ENCODE data around the gene ERC1.

Gene ERC1

DNA sequence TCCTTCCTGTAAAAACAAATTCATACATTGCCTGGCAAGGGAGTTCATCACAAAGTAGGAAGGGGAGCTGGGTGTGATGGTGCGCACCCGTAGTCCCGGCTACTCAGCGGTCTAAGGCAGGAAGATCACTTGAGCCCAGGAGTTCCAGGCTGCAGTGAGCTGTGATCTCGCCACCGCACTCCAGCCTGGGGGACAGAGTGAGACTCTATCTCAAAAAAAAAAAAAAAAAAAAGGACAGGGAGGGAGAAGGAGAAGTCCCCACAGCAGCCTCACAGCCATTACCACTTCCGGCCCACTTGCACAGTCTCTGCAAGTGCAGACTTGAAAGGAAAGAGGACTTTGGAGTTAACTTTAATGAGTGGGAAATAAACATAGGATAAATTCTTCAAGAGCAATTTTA lies 482.4 kb downstream of the ERC1 start:
- no peak overlapping the region for H3K4me3 ChIP-seq (ENCODE audit: low read depth, low read length)
- DNase-seq (ENCODE audit: low read depth), result no peak
- in situ Hi-C loops (cut with HindIII; ENCODE audit: low sequenced_read_pairs), result no loop called here
- TF ChIP-seq, protein P1, sequence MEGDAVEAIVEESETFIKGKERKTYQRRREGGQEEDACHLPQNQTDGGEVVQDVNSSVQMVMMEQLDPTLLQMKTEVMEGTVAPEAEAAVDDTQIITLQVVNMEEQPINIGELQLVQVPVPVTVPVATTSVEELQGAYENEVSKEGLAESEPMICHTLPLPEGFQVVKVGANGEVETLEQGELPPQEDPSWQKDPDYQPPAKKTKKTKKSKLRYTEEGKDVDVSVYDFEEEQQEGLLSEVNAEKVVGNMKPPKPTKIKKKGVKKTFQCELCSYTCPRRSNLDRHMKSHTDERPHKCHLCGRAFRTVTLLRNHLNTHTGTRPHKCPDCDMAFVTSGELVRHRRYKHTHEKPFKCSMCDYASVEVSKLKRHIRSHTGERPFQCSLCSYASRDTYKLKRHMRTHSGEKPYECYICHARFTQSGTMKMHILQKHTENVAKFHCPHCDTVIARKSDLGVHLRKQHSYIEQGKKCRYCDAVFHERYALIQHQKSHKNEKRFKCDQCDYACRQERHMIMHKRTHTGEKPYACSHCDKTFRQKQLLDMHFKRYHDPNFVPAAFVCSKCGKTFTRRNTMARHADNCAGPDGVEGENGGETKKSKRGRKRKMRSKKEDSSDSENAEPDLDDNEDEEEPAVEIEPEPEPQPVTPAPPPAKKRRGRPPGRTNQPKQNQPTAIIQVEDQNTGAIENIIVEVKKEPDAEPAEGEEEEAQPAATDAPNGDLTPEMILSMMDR (IDR thresholded peaks at IDR 0.05; ENCODE audit: low read depth, low read length, missing control alignments), result no peak

DNA sequence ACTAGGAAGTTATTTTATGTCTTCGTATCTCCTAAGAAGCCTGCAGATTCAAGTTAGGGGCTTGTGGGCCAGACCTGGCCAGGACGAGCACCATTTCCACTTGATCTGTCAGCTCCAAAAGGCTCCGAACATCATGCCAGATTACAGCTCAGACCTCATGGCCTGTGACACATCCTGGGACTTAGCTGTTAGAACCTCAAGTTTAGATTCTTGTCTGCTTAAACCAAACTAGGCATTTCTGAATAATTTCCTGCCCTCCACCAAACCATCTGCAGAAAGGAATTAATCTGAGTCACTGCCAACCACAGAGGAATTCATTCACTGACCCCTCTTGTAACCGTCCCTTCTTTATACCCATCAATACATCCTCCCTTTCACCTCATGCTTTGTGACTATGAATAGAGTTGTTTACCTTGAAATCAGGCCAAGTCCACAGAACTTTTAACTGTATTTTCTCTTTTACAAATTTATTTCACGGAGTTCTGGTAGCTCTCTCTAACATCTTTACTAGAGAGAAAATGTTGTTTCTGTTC lies 483.1 kb downstream of the ERC1 start:
- TF ChIP-seq, protein P1 (IDR thresholded peaks at IDR 0.05; ENCODE audit: low read depth, low read length, missing control alignments), result no peak
- peak; percentile 88 for DNase-seq (ENCODE audit: low read depth)
- peak overlapping the region; percentile 3 for H3K4me3 ChIP-seq (ENCODE audit: low read depth, low read length)
- in situ Hi-C loops (cut with HindIII; ENCODE audit: low sequenced_read_pairs), result no loop called here

DNA sequence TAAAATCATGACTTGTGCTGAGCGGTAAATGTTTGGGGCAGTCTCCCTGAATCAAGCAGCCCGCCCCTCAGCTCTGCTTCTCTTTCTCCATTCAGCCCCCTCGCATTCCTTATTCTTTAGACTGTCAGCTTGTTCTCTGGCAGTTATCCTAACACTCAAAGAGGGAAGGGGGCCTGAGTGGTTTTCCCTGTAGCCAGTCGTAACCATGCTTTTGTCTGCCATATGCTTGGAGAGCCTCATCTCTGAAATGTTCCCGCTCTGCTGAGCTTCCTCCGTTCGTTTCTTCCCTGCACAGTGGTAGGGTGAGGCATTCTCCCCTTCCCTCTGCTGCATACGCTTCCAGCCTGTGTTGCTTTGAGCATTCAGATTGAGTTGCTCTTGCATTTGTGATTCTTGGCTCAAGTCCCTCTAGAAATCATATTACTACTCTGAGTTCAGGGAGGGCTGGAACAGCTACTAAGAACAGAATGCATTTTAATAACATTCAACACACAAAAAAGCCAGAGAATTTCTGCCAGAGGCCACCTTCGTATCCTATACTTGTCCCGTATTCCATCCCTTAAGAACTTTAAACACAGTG lies 483.6 kb downstream of the ERC1 start:
- DNase-seq (ENCODE audit: low read depth), result peak; percentile 80
- TF ChIP-seq, protein P1 (IDR thresholded peaks at IDR 0.05; ENCODE audit: low read depth, low read length, missing control alignments), result no peak
- H3K4me3 ChIP-seq (ENCODE audit: low read depth, low read length), result peak overlapping the region; percentile 2
- in situ Hi-C loops (cut with HindIII; ENCODE audit: low sequenced_read_pairs), result loop anchor here (5.0 kb wide), 1 partner anchor 42 kb away; no protein-coding TSS in a partner anchor

DNA sequence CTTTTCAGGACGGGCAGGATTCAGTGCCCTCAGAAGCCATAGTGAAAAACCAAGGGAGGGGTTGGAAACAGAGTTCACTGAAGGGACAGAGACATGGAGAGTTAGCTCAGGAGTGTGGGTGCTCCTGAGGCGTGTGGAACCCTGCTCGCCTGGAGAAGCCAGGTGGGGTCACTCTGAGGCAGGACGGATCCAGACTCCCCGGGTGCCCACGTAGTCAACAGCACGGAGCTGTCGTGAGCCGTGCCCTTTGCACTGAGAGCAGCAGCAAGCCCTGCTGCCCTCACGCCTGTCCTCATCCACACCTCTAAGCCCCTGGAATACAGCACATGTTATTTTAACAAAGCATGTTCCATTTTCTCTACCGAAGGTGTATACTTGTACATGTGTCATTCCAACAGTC lies 488.6 kb downstream of the ERC1 start:
- TF ChIP-seq, protein P1 (IDR thresholded peaks at IDR 0.05; ENCODE audit: low read depth, low read length, missing control alignments), result no peak
- DNase-seq (ENCODE audit: low read depth), result no peak
- H3K4me3 ChIP-seq (ENCODE audit: low read depth, low read length), result no peak overlapping the region
- in situ Hi-C loops (cut with HindIII; ENCODE audit: low sequenced_read_pairs), result loop anchor here (5.0 kb wide), 2 partner anchors 47 to 88 kb away; no protein-coding TSS in a partner anchor

DNA sequence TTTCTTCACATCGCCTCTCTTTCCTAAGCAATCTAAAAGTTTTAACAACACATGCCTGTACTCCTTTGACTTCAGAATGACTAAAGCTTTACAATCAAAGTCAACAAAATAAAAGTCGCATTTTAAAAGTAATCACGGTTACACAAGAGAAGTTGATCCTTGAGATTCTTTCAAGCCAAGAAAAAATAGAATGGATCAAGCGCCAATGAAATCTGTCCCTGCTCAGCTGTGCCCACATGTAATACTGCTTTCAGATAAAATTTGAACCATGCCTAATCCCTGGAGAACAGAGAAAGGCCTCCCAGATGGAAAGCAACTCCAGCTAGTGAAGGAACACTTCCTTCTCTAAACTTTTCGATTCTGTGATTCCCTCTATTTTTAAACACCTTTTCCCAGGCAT lies 490.3 kb downstream of the ERC1 start:
- in situ Hi-C loops (cut with HindIII; ENCODE audit: low sequenced_read_pairs), result loop anchor here (5.0 kb wide), 1 partner anchor 86 kb away; no protein-coding TSS in a partner anchor
- no peak for DNase-seq (ENCODE audit: low read depth)
- TF ChIP-seq, protein P1 (IDR thresholded peaks at IDR 0.05; ENCODE audit: low read depth, low read length, missing control alignments), result no peak
- no peak overlapping the region for H3K4me3 ChIP-seq (ENCODE audit: low read depth, low read length)

DNA sequence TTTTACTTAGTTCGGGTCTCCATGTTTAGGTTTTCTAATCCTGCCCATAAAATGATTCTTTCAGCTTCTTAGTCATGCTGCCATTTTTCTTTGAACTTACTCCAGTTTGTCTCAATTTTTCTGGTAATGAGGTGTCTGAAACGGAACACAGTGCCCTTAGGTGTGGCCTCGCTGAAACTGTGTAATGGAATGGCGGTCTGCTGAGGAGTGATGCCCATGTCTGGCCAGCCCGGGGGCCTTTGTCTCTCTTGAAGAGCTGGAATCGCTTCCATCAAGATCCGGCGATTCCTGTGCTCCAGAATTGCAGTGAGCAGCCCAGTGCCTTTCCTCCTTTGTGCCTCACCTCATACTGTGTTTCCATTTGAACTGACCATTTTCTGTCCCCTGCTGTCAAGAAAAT lies 490.9 kb downstream of the ERC1 start:
- no peak for DNase-seq (ENCODE audit: low read depth)
- TF ChIP-seq, protein P1 (IDR thresholded peaks at IDR 0.05; ENCODE audit: low read depth, low read length, missing control alignments), result no peak
- in situ Hi-C loops (cut with HindIII; ENCODE audit: low sequenced_read_pairs), result loop anchor here (5.0 kb wide), 1 partner anchor 85 kb away; no protein-coding TSS in a partner anchor
- H3K4me3 ChIP-seq (ENCODE audit: low read depth, low read length), result no peak overlapping the region

Data from astrocyte of the cerebellum (primary cell).